ENCODE measurements around the gene BTG2.

The BTG2 gene

DNA sequence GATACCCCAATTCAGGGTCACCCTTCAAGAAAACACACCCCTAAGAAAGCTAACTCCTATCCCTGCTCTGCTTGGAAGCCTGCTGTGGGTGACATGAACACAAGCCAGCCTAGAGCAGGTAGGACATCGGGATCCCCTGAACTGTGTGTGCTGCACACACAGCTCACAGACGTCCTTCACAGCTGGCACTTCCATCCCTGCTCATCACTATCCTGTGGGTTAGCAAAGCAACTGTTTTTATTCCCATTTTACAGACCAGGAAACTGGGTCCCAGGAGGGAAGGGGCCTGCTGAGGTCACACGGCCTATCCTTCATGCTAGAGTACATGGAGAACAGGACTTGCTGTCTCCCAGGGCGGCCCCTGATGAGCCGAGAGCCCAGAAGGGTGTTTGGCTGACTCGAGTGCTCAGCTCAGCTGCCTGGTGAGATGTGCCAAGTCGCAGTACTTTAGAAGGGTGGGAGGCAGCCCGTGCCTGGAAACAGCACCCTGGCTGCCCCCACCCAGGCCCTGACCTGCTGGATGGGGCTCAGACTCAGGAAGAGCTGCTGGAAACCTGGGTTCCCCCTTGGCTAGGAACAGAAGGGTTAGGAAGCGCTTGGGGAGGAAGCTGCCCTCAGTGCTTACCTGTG, 28.3 kb upstream of the BTG2 start:
- DNase-seq: no peak

DNA sequence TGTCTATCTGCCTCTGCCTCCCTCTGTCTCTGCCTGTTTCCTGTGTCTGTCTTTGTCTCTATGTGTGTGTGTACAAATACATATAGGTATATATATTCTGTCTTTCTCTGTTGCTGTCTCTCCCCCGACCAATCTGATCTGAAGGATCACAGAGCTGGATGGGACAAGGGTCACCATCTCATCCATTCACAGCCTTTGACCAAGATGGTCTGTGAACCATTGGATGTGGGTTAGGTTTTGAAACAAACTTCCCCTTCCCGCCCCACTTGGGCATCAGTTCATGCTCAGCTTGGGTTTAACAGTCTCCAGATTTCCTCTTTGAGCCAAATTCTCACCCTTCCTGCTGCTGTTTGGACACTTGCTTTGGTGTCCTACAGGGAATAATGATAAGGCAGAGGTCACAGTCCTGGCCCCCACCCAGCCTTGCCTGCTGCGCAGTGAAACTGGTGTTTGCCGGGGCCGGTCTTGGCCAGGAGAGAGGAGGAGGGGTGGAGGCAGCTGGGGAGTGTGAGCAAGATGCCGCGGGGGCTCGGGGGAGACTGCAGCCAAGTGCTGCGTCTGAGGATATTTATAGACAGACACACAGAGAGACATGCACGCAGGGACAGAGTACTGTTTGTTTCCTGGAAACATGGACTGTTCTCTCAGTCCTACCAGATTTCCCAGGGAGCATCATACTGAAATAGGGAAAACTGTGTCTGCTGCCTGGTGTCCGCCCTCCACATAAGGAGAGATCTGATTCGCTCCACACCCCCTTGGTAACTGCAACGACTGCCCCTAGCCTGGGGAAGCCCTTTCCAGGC, 27.0 kb upstream of the BTG2 start:
- no peak for DNase-seq

DNA sequence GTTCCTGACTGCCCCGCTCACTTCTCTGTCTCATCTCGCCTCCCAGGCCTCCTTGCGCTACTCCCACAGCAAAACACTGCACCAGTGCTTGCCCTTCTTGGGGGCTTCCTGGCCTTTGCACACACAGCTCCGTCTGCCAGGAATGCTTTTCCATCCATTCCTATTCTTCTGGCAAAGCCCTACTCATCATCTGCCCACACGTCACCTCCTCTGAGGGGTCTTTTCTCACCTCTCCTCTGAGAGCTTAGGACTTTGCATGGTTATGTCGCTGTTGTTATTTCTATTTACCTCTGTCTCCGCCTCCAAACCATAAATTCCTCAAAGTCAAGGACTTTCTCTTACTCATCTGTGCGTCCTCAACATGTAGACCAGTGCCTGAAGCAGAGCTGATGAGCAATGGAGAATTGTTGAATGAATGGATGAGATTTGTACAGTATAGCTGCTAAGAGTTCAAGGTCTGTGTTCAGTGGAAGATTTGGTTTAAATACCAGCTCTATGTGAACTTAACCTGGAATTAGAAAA, 26.4 kb upstream of the BTG2 start:
- no peak for DNase-seq

DNA sequence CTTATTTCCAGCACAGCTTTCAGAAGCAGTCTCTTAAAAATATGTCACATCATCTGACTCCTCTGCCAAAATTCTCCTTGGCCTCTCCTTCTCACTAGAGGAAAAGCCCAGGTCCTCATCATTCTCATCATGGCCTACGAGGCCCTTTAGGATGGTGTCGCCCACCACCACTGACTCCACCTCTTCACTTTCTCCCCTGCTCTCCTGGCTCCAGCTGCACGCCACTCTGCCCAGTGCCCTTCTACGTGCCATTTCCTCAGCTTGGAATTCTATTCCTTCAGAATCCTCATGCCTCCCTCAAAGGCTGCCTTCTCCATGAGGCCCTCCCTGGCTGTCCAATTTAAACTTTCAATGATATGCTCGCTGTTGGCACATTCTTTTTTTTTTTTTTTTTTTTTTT, 25.3 kb upstream of the BTG2 start:
- DNase-seq: no peak

DNA sequence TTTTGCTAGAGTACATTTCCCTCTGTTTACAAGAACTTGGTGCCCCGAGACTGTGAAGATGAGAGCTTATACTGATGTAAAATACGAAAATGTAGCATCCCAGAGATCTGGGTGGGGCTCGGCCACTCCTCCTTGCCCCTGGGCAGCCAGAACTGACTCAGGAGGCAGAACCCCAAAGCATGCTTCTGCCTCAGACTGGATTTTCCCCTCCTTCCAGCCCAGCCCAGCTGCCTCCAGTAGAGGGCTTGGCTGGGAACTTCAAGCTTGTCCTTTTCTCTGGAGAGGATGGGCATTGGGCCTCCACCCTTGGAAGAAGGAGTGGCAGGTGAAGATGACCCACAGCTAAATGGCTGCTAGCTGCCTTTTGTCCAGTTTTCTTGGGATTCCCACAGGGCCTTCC, 24.3 kb upstream of the BTG2 start:
- no peak for DNase-seq

DNA sequence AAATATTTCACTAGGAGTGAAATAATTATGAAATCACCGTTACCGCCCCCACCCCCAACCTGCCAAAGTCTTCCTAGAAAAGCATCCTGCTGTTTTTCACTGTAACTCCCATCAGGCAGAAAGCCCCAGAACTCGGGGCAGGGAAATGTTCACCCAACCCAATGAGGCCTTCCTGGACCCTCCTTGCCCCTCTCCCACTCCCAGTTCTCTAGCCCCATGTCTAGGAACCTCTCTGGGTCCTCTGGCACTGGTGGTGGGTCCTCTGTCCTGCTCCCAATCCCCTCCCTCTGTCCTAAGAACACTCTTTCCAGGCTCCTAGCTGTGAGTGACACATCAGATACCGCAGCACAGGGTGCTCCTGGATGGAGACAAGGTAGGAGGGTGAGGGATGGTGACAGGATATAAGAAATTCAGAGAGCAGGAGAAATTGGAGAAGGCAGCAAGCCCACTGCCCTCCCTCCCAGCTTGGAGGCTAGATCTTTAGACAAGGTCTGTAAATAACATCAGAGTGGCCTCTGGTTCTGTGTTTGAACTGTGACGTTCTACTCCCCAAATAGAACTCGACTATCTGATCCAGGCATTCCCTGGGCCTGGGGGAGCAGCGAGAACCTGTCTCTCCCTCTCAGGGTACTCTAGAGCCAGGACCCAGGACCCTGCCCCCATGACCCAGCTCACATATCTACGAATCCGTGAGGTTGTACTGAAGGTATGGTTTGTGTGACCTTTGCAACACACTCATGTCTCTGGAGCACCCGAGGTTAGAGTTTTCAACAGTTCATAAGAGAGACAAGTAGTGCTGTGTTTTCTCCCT, 23.3 kb upstream of the BTG2 start:
- no peak for DNase-seq

DNA sequence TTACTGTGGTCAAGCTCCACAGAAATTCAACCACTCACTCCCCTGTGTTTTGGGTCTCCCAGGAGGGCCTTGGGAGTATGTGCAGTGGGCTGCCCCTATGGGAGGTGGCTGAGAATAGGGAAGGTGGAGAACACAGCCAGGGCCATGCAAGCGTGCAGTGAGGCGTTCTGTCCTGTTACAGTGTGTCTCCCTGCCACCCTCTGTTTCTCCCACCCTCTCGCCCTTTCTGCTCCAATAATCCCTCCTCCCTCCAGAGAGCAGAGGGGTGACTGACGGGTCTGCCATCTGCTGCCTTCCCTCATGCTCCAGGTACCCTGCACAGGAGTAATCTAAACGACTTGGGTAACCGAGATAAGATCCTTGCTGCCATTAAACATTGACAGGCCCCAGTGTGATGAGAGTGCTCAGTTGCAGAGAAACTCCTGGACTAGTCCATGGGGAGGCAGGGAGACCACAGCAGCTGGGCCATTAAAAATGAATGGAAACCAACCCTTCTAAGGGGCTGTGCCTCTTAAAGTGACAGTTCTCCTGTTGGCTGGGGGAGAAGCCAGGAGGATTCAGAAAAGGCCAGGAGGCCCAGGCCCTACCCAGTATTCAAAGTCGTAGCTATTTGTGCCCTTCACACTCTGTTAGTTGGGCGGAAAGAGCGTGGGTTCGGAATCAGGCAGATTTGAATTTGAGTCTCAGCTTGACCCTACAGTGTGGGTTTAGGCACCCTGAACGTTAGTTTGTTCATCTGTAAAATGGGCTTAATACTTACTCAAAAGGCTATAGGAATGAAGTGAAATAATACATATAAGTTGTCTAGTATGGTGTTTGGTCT, 22.4 kb upstream of the BTG2 start:
- DNase-seq: no peak

DNA sequence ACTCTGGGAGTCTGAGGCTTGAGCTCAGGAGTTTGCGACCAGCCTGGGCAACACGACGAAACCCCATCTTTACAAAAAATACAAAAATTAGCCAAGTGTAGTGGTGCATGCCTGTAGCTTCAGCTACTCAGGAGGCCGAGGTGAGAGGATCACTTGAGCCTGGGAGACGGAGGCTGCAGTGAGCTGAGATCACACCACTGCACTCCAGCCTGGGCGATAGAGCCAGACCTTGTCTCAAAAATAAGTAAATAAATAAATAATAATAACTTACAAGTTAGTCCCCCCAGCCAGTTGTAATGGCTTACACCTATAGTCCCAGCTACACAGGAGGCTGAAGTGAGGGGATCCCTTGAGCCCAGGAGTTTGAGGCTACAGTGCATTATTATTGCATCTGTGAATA, 21.7 kb upstream of the BTG2 start:
- DNase-seq: no peak

DNA sequence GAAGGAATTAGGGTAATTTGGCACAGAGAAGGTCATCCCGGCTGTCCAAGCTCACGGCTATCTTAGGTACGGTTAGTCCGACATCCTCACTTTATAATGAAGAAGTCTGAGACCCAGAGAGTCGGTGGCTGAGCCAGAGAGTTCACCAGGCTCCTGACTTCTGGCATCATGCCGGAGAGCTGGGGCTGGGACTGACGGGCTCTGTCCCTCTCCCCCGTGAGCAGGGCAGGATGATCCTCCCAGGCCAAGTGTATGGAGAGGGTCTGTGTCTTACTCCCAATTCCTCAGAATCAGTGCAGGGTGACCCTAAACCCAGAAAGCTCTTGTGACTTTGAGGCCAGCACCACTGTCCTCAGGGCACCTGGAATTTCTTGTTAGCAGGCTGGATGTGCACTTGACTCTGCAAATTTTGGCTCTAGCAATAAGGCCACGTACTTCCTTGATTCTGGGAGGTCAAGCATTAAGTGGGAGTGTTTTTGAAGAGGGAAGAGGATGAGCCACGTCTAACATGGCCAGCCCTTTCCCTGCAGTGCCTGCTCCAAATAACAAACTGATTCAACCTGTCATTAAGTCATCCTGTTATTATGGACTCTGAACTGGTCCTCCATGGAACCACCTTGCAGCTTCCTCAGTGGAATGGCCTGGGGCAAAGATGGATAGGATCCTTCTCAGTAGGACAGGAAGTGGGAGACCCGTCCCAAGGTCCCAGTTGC, 20.8 kb upstream of the BTG2 start:
- no peak for DNase-seq

DNA sequence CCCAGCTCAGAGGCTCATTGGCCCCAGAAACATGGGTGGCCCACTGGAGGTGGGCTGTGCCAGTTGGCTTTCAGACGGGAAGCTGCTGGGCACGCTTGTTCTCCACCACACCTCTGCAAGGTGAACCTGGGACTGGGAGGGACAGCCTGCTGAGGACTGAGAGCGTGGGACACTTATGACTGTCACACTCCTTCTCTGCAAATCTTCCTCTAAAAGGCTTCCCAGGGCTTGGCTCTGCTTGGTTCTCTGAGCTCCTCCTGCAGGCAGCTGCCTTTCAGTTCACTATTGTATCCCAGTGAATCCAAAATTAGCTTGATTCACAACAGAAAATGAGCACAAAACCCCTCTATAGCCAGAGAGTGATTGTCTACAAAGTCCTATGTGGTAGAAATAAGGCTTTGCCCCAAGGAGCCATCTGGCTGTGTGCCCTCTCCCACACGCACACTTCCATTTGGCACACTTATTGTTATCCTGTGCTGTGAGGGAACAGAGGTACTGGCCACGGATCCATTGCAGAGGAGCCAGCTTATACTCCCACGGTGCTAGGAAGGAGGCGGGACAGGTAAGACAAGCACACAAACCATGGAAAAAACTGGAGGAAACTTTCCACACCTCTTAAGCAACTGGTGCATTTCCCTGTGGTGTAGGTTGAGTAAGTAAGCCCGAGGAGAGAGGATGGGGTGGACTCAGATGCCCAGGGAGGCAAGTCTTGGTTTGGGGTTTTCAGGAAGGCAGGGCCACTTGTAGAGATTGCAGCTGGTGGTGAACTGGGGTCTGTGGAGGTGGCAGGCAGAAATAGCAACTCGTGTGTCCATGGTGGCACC, 18.9 kb upstream of the BTG2 start:
- no peak for DNase-seq

DNA sequence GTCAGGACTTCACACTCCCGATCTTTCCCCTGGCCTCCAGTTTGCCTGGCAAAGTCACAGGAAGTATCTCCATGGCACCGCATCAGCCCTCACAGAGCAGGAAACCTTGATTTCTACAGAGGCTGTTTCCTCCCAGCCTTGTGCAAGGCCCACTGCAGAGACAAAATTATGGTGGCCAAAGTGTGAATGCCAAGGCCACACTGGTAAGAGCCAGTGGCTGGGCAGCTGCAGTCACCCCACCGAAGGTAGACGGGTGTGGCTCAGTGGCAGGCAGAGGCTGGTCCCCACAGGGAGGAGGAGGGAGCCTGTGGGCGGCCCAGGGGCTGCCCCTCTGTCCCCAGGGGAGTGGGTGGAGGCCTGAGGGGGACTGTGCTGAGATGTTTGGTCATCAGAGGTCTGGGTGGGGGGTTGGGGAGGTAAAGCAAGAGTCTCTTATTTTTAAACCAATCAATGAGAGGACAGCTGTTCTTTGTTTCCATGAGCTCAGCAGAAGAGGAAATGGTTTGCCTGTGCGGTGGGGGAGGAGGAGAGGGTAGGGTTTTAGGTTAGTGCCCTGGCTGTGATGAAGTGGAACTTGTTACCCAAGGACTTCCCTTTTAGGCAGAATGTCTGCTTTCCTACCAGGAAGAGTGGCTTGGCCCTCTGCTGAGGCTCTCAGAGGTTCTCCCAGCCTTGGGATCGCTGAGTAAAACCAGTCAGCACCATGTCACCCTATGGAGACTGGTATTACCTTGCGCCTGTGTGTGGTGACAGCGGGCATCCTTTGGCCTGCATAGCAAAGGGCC, 18.0 kb upstream of the BTG2 start:
- DNase-seq: peak; percentile 82

DNA sequence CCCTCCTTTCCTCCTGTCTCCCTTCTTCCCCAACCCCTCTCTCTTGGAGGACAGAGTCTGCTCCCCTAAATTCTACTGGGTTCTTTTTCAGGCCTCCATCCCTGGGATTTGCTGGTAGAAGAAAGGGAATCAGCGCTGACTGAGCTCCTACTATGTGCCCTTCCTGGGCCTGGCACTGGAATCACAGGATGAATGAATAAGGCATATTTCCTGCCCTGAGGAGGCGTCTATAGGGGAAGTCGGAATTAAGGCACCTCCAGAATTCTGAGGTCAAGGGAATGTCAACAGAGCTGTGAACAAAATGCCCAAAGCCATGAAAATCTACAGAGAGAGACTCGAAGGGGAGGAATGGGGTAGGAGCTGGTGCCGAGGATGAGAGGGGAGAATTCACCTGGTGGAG, 17.4 kb upstream of the BTG2 start:
- no peak for DNase-seq

DNA sequence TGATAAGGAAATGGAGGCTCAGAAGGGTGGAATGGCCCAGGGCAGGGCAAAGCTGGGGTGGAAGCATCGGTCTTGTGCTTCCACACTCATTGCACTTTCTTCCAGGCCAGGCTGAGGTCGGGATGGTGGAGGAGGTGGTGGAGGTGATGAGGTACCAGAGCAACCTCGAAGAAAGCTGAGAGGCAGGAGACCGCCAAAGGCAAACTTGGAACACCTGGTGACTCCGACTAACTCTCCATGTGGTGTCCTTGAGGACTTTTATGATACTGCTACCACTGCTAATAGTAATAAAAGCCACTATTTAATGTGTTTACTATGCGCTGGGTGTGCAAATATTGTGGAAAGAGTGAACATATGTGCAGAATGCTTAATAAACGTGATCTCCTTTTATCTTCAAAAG, 16.9 kb upstream of the BTG2 start:
- DNase-seq: no peak

DNA sequence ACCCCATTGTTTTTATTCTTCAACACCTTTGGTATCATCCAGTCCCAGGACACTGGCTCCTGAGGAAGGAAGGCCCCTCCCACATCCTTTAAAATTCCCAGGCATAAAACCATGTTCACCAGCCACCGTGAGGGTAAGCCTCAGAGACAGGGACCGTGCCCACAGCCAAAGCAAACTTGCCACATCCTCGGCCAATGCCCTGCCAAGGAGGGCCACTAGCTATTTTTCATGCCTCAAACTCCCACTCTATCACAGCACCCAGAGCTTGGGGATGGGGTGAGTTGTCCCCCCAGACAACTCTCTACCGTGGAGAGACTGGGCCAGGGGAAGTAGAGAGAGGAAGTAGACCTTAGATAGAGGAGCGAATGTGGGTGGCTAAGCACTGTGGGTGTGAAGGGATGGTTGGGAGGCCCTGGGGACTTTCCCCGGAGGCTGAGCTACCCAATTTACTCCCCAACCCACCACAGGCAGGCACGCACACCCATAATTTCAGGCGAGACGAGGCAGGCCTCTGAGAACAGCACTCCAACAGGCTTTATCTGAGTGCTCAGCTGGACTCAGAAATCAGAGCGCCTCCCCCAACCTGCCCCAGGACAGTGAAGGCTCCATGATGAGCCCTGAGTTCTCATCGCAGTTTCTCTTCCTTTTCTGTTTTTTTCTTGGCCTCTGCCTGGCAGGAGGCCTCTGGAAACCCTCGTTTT, 15.9 kb upstream of the BTG2 start:
- DNase-seq: peak; percentile 89

DNA sequence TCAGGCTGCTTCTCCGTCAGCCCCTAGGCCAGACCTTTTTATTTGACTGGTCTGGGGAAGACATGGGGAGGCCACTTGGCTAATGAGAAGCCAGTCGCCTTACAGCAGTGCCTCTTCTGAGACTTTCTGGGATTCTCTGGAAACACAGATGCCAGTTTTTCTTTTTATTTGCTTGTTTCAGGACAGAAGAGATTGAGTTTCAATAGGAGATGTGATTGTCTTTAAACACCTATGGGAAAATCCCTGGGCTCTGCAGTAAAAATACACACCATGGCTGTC, 15.4 kb upstream of the BTG2 start:
- no peak for DNase-seq

DNA sequence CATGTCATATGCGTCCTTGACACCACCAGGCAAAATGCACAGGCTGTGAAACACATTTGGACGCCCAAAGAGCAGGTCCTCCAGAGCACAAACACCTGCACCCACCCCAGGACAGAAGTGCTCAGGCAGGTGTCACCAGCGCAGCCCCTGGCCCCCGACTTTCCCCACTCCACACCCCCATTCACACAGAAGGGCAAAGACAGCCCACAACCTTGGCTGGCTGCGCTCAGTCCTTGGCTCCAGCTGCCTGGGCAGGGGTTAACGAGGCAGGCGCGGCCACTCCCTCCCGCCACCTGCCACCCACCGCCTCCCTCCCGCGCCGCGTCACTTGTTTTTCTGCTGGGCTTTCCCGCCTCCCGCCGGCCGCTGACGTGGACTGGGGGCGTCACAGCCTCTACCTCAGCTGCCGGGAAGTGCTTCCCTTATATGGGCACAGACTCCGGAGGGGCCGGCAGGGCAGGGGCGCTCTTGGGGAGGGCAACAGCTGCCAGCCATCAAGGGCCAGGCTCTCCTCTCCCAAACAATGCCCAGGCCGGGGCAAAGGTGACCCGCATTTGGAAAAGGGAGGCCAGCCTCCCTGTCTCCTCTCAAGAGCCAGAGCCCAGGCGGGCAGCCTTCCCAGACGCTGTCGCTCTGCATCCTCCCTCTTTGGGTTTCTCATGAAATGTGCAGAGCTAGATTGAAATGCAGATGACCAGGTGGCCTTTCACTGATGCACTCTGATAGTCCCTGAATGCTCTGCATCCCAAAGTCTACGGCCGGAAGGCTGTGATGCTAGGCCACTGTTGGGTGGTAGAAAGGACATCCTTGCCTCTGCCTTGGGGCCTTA, 14.8 kb upstream of the BTG2 start:
- peak; percentile 99 for DNase-seq

DNA sequence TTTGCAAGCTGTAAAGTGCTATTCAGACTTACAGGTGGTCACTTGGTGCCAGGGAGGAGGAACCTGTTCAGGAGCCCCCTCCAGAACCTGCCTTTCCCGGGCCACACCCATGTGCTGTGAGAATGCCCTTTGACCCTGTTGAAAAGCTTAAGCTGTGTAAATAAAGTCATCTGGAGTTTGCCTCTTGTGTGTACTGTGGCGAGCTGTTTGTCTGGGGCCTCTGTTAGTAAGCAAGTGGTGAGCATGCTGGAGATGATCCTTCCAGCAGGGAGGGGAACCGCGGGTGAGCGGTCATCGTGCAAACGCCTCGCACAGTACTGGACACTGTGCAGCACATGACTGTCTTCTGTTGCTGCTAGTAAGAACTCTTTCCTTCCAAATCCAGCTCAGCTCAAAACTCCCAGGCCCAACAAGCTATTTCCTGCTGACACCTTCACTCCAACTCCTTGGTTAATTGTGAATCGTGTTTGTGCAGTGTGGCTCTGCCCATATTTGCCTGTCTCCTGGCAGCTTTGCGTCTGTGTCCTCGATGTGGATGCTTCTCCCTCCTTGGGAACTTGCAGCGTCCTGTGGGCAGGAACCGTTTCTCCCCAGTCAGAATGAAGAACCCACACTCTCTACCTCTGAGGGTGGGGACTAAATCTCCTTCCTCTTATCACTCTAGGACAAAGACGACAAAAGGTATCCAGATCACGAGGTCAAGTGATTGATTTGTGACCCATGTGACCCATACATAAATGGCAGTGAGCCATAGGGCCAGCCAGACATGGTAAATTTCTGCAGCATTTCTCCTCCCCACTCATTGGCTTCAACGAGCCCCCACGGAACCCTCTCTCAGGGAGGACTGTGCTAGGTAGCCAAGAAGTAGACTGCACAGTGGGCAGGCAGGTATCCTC, 13.9 kb upstream of the BTG2 start:
- DNase-seq: no peak

DNA sequence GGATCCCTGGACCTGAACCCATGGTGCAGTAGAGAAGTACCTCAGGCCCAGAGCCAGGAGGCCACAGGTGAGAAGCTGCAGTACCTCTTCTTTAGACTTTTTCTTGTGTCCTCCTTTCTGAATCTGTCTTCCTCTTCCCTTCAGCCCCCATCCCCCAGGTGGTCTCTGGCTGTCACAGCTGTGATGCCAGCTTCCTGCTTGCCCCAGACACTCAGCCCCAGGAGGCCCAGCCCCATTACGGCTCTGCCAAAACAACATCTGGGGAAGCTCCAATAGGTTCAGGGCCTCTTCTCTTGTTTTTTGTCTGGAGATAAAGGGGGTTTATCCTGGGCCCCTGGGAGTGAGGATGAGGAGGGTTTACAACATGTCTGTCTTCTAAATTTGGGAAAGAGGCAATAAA, 9.5 kb upstream of the BTG2 start:
- DNase-seq: no peak
